ENCODE results near the gene ST7.

ST7 gene

DNA sequence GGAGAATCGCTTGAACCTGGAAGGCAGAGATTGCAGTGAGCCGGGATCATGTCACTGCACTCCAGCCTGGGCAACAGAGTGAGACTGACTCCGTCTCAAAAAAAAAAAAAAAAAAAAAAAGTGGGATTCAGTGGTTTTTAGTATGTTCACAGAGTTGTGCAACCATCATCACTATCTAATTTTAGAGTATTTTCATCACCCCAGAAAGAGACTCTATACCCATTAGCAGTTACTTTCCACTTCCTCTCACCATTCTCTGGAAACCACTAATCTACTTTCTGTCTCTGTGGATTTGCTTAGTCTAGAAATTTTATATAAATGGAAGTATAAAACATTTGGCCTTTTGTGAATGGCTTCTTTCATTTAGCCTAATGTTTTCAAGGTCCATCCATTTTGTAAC lies 113.4 kb downstream of the ST7 start:
- no peak overlapping the region for H3K4me3 ChIP-seq
- TF ChIP-seq, protein P1, sequence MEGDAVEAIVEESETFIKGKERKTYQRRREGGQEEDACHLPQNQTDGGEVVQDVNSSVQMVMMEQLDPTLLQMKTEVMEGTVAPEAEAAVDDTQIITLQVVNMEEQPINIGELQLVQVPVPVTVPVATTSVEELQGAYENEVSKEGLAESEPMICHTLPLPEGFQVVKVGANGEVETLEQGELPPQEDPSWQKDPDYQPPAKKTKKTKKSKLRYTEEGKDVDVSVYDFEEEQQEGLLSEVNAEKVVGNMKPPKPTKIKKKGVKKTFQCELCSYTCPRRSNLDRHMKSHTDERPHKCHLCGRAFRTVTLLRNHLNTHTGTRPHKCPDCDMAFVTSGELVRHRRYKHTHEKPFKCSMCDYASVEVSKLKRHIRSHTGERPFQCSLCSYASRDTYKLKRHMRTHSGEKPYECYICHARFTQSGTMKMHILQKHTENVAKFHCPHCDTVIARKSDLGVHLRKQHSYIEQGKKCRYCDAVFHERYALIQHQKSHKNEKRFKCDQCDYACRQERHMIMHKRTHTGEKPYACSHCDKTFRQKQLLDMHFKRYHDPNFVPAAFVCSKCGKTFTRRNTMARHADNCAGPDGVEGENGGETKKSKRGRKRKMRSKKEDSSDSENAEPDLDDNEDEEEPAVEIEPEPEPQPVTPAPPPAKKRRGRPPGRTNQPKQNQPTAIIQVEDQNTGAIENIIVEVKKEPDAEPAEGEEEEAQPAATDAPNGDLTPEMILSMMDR (IDR thresholded peaks at IDR 0.05), result no peak
- H3K27ac ChIP-seq, result no peak overlapping the region
- DNase-seq (ENCODE audit: low spot score), result no peak

DNA sequence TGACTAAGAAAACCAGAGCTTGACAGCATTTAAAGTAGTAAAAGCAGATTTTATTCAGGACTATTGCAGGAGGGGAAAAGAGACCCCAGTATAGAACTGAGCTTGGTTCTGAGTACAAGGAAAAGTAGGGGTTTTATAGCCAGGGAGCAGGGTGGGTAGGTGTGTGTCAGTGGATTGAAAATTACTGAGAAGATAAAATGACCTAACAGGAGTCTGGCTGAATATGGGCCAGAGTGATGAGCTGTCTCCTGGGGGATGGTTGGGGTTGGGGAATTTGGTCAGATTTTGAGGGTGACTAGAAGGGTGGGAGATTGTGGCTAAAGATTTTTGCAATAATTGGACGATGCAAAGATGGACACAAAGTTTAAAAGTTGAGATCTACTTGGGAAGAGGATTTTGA lies 114.0 kb downstream of the ST7 start:
- no peak for DNase-seq (ENCODE audit: low spot score)
- Histone ChIP-seq H3K4me3 (no peak overlapping the region), H3K27ac (no peak overlapping the region)
- TF ChIP-seq, protein P1 (IDR thresholded peaks at IDR 0.05), result no peak

DNA sequence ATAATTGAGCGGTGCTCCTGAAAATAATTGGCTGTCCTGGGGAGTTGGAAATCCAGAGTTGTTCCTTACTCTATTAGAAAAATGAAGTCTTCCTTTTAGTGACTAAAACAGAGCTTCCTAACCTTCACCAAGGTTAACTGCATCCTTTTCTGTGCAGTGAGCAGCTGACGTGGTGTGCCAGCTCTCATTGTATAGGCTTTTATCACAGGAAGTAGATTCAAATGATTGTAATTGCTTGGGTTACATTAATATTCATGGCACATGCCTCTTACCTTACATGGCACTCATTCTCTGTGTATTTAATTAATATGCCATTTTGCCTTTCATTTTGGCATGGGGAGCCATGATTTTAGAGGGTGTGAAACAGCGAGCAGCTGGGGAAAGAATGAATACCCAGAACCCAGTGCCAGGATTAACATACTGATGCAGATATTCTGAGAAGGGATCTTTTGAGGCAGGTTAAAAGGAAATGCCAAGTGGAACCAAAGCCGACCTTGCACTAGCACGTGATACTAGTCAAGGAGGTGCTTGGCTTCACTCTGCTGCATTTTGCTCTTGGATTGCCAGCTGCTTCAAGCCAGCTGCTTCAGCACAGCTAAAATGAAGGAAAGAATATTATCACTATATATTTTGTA lies 115.3 kb downstream of the ST7 start:
- TF ChIP-seq, protein P1 (IDR thresholded peaks at IDR 0.05), result no peak
- DNase-seq (ENCODE audit: low spot score), result no peak
- no peak overlapping the region for H3K4me3 ChIP-seq
- H3K27ac ChIP-seq, result peak overlapping the region in 1 of 2 donors; percentile 34

DNA sequence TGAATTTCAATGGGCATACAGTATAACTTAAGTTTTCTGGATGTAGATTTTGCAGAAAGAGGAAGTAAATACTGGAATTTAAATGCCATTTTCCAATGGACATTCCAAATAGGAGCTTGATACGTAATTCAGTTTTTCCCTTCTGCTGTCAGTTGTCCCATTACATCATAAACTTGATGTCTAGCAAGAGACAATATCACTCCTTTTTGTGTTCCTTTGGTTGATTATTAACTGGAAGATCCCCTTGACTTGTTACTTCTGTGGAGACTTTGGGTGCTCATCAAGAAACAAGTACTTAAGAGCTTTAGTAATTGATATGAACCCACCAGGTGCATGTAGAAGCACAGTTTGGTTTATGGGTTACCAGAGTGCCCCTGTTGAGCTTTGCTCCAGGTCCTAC lies 116.1 kb downstream of the ST7 start:
- TF ChIP-seq, protein P1 (IDR thresholded peaks at IDR 0.05), result no peak
- no peak for DNase-seq (ENCODE audit: low spot score)
- Histone ChIP-seq H3K27ac (peak overlapping the region in 1 of 2 donors; percentile 2), H3K4me3 (no peak overlapping the region)

DNA sequence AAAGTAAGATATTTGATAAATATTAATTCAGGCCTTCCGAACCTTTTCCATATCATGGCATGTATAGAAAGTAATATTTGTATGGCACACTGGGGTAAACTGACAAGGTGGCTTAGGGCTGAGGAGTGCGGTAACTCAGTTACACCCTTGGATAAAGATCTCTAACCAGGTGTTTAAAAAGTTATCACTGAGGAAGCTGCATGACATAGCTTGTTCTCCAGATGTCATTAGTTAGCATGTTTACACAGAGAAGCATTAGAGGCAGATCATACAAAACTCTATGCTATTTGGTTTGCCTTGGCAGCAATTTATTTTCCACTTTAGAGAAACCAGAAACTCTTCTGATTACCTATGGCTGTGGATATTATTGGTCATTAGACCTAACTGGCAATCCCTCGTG lies 118.2 kb downstream of the ST7 start:
- TF ChIP-seq, protein P1 (IDR thresholded peaks at IDR 0.05), result no peak
- peak overlapping the region in 1 of 2 donors; percentile 6 for H3K27ac ChIP-seq
- DNase-seq (ENCODE audit: low spot score), result no peak
- no peak overlapping the region for H3K4me3 ChIP-seq

DNA sequence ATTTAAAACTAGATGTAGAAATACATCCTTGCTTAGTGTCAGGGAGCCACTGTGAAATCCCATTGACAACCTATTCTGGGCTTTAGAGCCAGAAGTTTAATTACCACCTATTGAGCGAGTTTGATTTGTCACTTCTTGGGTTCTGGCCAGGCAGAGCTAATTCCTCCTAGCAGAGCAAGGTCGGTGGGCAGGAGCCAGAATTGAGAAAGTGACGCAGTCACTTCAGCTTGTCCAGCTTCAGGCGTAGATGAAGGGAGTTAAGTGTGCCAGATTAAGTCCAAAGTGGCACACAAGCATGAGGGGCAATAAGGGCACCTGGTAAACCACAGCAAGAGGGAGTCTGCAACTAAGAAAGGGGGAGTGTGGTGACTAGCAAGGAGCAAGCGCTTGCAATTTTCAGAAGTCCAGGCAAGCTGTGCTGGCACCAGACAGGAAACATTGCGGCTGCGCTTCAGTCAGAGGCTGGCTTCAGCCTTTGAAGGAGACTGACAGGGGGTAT lies 119.4 kb downstream of the ST7 start:
- Histone ChIP-seq H3K4me3 (peak overlapping the region; percentile 45), H3K27ac (peak overlapping the region; percentile 28 to 53)
- no peak for DNase-seq (ENCODE audit: low spot score)
- TF ChIP-seq, protein P1 (IDR thresholded peaks at IDR 0.05), result no peak

DNA sequence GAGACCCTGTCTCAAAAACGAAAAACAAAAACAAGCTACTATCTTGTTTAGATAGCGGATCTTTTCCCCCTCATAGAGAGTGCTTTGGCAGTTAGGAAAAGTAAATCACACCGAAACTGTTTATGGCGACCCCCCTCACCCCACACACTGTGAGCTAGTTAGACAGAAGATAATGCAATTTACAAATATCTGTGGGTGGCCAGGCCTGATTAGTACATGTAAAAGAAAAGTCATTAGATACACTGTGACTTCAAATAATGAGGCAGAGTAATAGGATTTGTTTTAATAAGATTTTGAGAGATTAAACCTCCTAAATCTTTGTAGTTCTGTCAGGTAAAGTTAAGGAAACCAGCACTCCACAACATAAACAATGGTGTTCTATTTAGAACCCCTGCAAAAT lies 121.1 kb downstream of the ST7 start:
- TF ChIP-seq, protein P1 (IDR thresholded peaks at IDR 0.05), result no peak
- no peak overlapping the region for H3K27ac ChIP-seq
- DNase-seq (ENCODE audit: low spot score), result no peak
- H3K4me3 ChIP-seq, result no peak overlapping the region
